ENCODE data around the gene THUMPD2.

The THUMPD2 gene

DNA sequence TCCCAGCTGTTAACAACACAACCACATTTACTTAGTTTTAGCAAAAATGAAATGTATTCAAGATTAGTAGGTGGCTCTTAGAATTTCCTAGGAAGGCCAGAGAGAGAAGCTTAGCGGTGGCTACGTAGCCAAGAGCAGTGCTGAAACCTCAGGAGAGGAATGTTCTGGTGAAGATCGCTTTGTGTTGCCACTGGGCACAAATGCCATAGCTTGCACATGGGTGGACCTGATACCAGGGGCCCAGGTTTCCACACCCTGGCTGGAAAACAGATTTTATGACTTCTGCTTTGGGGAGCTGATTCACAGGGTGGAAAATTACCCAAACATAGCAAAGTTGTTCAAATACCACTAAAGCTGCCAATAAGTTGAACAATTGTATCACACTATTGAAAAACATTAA, 43.4 kb downstream of the THUMPD2 start:
- DNase-seq: no peak
- H4K20me1 ChIP-seq (ENCODE audit: insufficient read depth, low read length): no peaks in the 10 kb centered on the region
- no peak overlapping the region for H3K27ac ChIP-seq (ENCODE audit: low read length)
- no peak overlapping the region for H3K9ac ChIP-seq (ENCODE audit: low read length)
- H3K4me2 ChIP-seq (ENCODE audit: low read depth, low read length): no peak overlapping the region
- H3K9me3 ChIP-seq (replicated peaks; ENCODE audit: insufficient read depth, low read length): no peaks in the 10 kb centered on the region
- no peaks in the 10 kb centered on the region for H3K79me2 ChIP-seq (ENCODE audit: low read length)
- no peak overlapping the region for H2AFZ ChIP-seq (ENCODE audit: low read length)
- TF ChIP-seq, protein P1, sequence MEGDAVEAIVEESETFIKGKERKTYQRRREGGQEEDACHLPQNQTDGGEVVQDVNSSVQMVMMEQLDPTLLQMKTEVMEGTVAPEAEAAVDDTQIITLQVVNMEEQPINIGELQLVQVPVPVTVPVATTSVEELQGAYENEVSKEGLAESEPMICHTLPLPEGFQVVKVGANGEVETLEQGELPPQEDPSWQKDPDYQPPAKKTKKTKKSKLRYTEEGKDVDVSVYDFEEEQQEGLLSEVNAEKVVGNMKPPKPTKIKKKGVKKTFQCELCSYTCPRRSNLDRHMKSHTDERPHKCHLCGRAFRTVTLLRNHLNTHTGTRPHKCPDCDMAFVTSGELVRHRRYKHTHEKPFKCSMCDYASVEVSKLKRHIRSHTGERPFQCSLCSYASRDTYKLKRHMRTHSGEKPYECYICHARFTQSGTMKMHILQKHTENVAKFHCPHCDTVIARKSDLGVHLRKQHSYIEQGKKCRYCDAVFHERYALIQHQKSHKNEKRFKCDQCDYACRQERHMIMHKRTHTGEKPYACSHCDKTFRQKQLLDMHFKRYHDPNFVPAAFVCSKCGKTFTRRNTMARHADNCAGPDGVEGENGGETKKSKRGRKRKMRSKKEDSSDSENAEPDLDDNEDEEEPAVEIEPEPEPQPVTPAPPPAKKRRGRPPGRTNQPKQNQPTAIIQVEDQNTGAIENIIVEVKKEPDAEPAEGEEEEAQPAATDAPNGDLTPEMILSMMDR (IDR thresholded peaks at IDR 0.05; ENCODE audit: low read length): no peak
- no peak for TF ChIP-seq EZH2 (optimal IDR thresholded peaks at IDR 0.05; ENCODE audit: low read depth, low read length)
- TF ChIP-seq EZH2phosphoT487 (IDR thresholded peaks at IDR 0.05; ENCODE audit: low read length): no peak
- H3K4me1 ChIP-seq (ENCODE audit: low read length): no peaks in the 10 kb centered on the region
- no peaks in the 10 kb centered on the region for H3K36me3 ChIP-seq (replicated peaks; ENCODE audit: insufficient read depth, low read length)
- H3K27me3 ChIP-seq (replicated peaks; ENCODE audit: insufficient read depth, low read length): no peaks in the 10 kb centered on the region
- H3K9me2 ChIP-seq (replicated peaks; ENCODE audit: insufficient read depth, low read length): no peaks in the 10 kb centered on the region
- H3F3A ChIP-seq (ENCODE audit: insufficient read depth, low read length): no peaks in the 10 kb centered on the region
- no peak overlapping the region for H3K4me3 ChIP-seq (ENCODE audit: low read length)

DNA sequence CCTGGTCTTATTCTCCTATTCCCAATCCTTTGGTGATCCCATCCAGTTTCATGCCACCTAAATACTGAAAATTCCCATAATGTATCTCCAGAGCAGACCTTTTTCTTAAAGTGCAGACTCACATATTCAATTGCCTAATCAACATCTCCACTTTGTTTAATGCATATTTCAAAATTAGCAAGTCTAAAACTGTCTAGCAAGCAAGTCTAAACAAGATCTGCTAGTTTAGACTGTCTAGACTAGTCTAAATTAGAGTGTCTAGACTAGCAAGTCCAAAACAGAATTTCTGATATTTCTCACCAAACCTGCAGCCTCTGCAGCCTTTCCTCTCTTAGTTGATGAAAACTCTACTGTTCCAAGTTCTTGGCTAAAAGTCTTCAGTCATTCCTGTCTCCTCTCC, 44.6 kb downstream of the THUMPD2 start:
- Histone ChIP-seq H3K9me3 (replicated peaks; ENCODE audit: insufficient read depth, low read length) (no peaks in the 10 kb centered on the region), H3K4me2 (ENCODE audit: low read depth, low read length) (no peak overlapping the region), H3K9ac (ENCODE audit: low read length) (no peak overlapping the region), H3K4me1 (ENCODE audit: low read length) (no peaks in the 10 kb centered on the region), H3K27ac (ENCODE audit: low read length) (no peak overlapping the region), H3K79me2 (ENCODE audit: low read length) (no peaks in the 10 kb centered on the region), H2AFZ (ENCODE audit: low read length) (no peak overlapping the region), H3K4me3 (ENCODE audit: low read length) (no peak overlapping the region), H3K27me3 (replicated peaks; ENCODE audit: insufficient read depth, low read length) (no peaks in the 10 kb centered on the region), H4K20me1 (ENCODE audit: insufficient read depth, low read length) (no peaks in the 10 kb centered on the region), H3F3A (ENCODE audit: insufficient read depth, low read length) (no peaks in the 10 kb centered on the region), H3K36me3 (replicated peaks; ENCODE audit: insufficient read depth, low read length) (no peaks in the 10 kb centered on the region), H3K9me2 (replicated peaks; ENCODE audit: insufficient read depth, low read length) (no peaks in the 10 kb centered on the region)
- TF ChIP-seq, protein P1 (IDR thresholded peaks at IDR 0.05; ENCODE audit: low read length): no peak
- no peak for TF ChIP-seq EZH2 (optimal IDR thresholded peaks at IDR 0.05; ENCODE audit: low read depth, low read length)
- no peak for TF ChIP-seq EZH2phosphoT487 (IDR thresholded peaks at IDR 0.05; ENCODE audit: low read length)
- DNase-seq: no peak

DNA sequence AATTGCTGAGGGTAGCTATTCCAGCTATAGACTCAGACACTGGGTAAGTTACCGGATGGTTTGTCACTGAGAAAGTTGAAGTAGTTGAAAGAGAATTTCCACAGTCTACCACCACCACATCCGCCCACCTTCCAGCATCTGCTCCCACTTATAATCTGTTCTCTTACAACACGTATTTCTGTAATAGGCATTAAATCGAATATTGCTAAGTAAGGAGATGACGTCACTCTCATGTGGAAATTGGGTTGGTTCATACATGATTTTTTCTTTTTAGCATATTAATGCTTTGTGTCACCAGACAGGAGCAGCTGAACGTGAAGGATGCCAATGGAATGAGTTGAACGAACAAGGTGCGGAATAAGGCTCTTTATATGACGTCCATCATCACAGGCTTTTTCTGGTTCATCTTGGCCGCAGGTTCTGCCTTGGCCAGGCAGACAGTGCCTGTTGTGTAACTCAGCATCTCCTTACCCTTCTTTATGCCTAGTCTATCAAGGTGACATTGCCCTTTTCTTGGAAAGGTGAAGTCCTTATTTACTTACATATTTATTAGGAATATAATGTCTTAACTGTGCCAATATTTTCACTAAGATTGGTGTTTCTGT, 45.9 kb downstream of the THUMPD2 start:
- Histone ChIP-seq H3K4me1 (ENCODE audit: low read length) (0 out of 2 replicates have a peak, but pooled peaks cover 5% of the 10 kb centered on the region), H3K27ac (ENCODE audit: low read length) (no peak overlapping the region), H3K4me3 (ENCODE audit: low read length) (no peak overlapping the region), H2AFZ (ENCODE audit: low read length) (no peak overlapping the region), H3K9ac (ENCODE audit: low read length) (no peak overlapping the region), H3K79me2 (ENCODE audit: low read length) (no peaks in the 10 kb centered on the region), H4K20me1 (ENCODE audit: insufficient read depth, low read length) (no peaks in the 10 kb centered on the region), H3F3A (ENCODE audit: insufficient read depth, low read length) (no peaks in the 10 kb centered on the region), H3K36me3 (replicated peaks; ENCODE audit: insufficient read depth, low read length) (no peaks in the 10 kb centered on the region), H3K9me3 (replicated peaks; ENCODE audit: insufficient read depth, low read length) (no peaks in the 10 kb centered on the region), H3K9me2 (replicated peaks; ENCODE audit: insufficient read depth, low read length) (no peaks in the 10 kb centered on the region), H3K27me3 (replicated peaks; ENCODE audit: insufficient read depth, low read length) (no peaks in the 10 kb centered on the region), H3K4me2 (ENCODE audit: low read depth, low read length) (no peak overlapping the region)
- no peak for TF ChIP-seq EZH2phosphoT487 (IDR thresholded peaks at IDR 0.05; ENCODE audit: low read length)
- TF ChIP-seq, protein P1 (IDR thresholded peaks at IDR 0.05; ENCODE audit: low read length): no peak
- TF ChIP-seq EZH2 (optimal IDR thresholded peaks at IDR 0.05; ENCODE audit: low read depth, low read length): no peak
- no peak for DNase-seq
